Endodermal cell (in vitro differentiated cells): ENCODE data around the gene IL1RAPL2. TPM values are rescaled to one million over a fixed set of nuclear protein-coding genes. Genes with fewer than 3 reads are reported as not detected.

Source experiments
- DNase-seq: peaks from one replicate; pipeline ENCODE4 v3.0.0-alpha.2; 2017
- H3K27ac ChIP-seq: 2 replicates; pipeline ENCODE4 v1.5.1; 2013; ENCODE audit warnings: mild to moderate bottlenecking, low read depth, low read length, moderate library complexity
- H3K27me3 ChIP-seq: 2 replicates; pipeline ENCODE4 v1.6.1; 2013; ENCODE audit warnings: mild to moderate bottlenecking, low read length, moderate library complexity; ENCODE audit not compliant: insufficient read depth, control insufficient read depth, poor library complexity, severe bottlenecking
- H3K36me3 ChIP-seq: 2 replicates; pipeline ENCODE4 v1.7.0; 2013; ENCODE audit warnings: mild to moderate bottlenecking, low read length, moderate library complexity; ENCODE audit not compliant: control insufficient read depth, insufficient read depth
- H3K4me1 ChIP-seq: one replicate; pipeline ENCODE4 v1.7.0; 2013; ENCODE audit warnings: low read length; ENCODE audit not compliant: control insufficient read depth, insufficient read depth
- H3K4me3 ChIP-seq: 2 replicates; pipeline ENCODE4 v1.5.1; 2013; ENCODE audit warnings: mild to moderate bottlenecking, low read length, moderate library complexity
- H3K9ac ChIP-seq: 2 replicates; pipeline ENCODE4 v1.6.1; 2013; ENCODE audit warnings: mild to moderate bottlenecking, low read length, moderate library complexity; ENCODE audit not compliant: poor library complexity, severe bottlenecking; ENCODE audit errors: extremely low read depth
- H3K9me3 ChIP-seq: 2 replicates; pipeline ENCODE4 v1.6.1; 2013; ENCODE audit warnings: mild to moderate bottlenecking, low read length, moderate library complexity; ENCODE audit not compliant: control insufficient read depth
- H3K27ac Mint-ChIP-seq: 2 replicates; pipeline ENCODE4 v1.8.0; 2020; ENCODE audit warnings: mixed read lengths
- H3K27me3 Mint-ChIP-seq: 2 replicates; pipeline ENCODE4 v1.8.0; 2021; ENCODE audit warnings: mild to moderate bottlenecking, mixed read lengths; ENCODE audit not compliant: insufficient read depth
- H3K36me3 Mint-ChIP-seq: 2 replicates; pipeline ENCODE4 v1.8.0; 2020; ENCODE audit warnings: low read depth, mixed read lengths
- H3K4me1 Mint-ChIP-seq: 2 replicates; pipeline ENCODE4 v1.8.0; 2020; ENCODE audit warnings: mixed read lengths
- H3K4me3 Mint-ChIP-seq: 2 replicates; pipeline ENCODE4 v1.8.0; 2020; ENCODE audit warnings: mild to moderate bottlenecking, moderate library complexity, mixed read lengths
- H3K9me3 Mint-ChIP-seq: 2 replicates; pipeline ENCODE4 v1.8.0; 2020; ENCODE audit warnings: mild to moderate bottlenecking, mixed read lengths
- CTCF ChIP-seq: fragments of 200-600 bp; sonication (generic); conservative IDR thresholded peaks from 2 replicates; pipeline ENCODE4 v1.5.0; 2021; ENCODE audit warnings: antibody characterized with exemption, mild to moderate bottlenecking
- WGBS, 2 experiments: methylation state at CpG; one replicate each; pipeline versions ENCODE4 v1.1.5 to v1.1.7; 2013; ENCODE audit warnings: missing lambda C conversion rate in 2 of 2, mixed read lengths in 1 of 2; ENCODE audit not compliant: insufficient coverage in 1 of 2, insufficient read length in 1 of 2; 5-methylcytosine and 5-hydroxymethylcytosine counted together
- total RNA-seq, 2 donors: library from RNA; stranded (reverse); fragmentation: NEBNext Ultra II Directional in 1 of 2; extraction: Animal tissue kit (Norgen Biotek cat#: 25700) in 1 of 2; gene quantifications; 2 replicates in 1 of 2; 3 replicates in 1 of 2; pipeline ENCODE4 v1.2.1, GENCODE V29; 2021

The IL1RAPL2 gene
- total RNA-seq, 2 donors from 2014 or later, result 0.13 TPM; not detected in 1

GRCh38 chrX:104789784-104790183 is 223.8 kb downstream of the IL1RAPL2 start:
- H3K4me3 Mint-ChIP-seq, result no peak overlapping the region
- no peaks in the 10 kb centered on the region for H3K36me3 Mint-ChIP-seq
- peak; percentile 26 for TF ChIP-seq CTCF
- no peaks in the 10 kb centered on the region for H3K4me1 Mint-ChIP-seq
- peaks cover 17% of the 10 kb centered on the region for H3K9me3 Mint-ChIP-seq
- no peak overlapping the region for H3K9ac ChIP-seq
- H3K27ac Mint-ChIP-seq, result no peak overlapping the region
- H3K4me1 ChIP-seq, result no peaks in the 10 kb centered on the region
- no peaks in the 10 kb centered on the region for H3K36me3 ChIP-seq
- no peaks in the 10 kb centered on the region for H3K27me3 Mint-ChIP-seq
- no peaks in the 10 kb centered on the region for H3K9me3 ChIP-seq
- H3K27me3 ChIP-seq, result no peaks in the 10 kb centered on the region
- no peak overlapping the region for H3K4me3 ChIP-seq
- DNase-seq, result no peak
- H3K27ac ChIP-seq, result no peak overlapping the region

- DNase-seq, result no peak
- no peaks in the 10 kb centered on the region for H3K36me3 ChIP-seq
- H3K27me3 ChIP-seq, result no peaks in the 10 kb centered on the region
- Mint-ChIP-seq H3K4me3 (no peak overlapping the region), H3K4me1 (no peaks in the 10 kb centered on the region), H3K9me3 (peaks cover 24% of the 10 kb centered on the region), H3K27ac (no peak overlapping the region), H3K36me3 (no peaks in the 10 kb centered on the region), H3K27me3 (no peaks in the 10 kb centered on the region)
- H3K4me1 ChIP-seq, result no peaks in the 10 kb centered on the region
- no peaks in the 10 kb centered on the region for H3K9me3 ChIP-seq
- H3K4me3 ChIP-seq, result no peak overlapping the region
- H3K9ac ChIP-seq, result no peak overlapping the region
- TF ChIP-seq CTCF, result no peak
- H3K27ac ChIP-seq, result no peak overlapping the region
- 17 to 38% methylated on average over 1 of the region's 1 CpG for WGBS, 2 experiments
These were observed 229.8 kb downstream of the IL1RAPL2 start for GRCh38 chrX:104795804-104796203.

GRCh38 chrX:104803219-104803618 is 237.2 kb downstream of the IL1RAPL2 start:
- Histone ChIP-seq H3K9ac (no peak overlapping the region), H3K27ac (no peak overlapping the region), H3K4me3 (no peak overlapping the region), H3K9me3 (no peaks in the 10 kb centered on the region), H3K36me3 (no peaks in the 10 kb centered on the region), H3K27me3 (no peaks in the 10 kb centered on the region), H3K4me1 (no peaks in the 10 kb centered on the region)
- Mint-ChIP-seq H3K4me3 (no peak overlapping the region), H3K27me3 (no peaks in the 10 kb centered on the region), H3K27ac (no peak overlapping the region), H3K9me3 (peaks cover 29% of the 10 kb centered on the region), H3K36me3 (no peaks in the 10 kb centered on the region), H3K4me1 (no peaks in the 10 kb centered on the region)
- DNase-seq, result no peak
- no peak for TF ChIP-seq CTCF
- 100% methylated on average over 1 of the region's 1 CpG; no CpG with 5 or more reads in 1 of the 2 experiments for WGBS, 2 experiments
